Psoas muscle (tissue), 8 donors: ENCODE measurements around the gene ASB1. TPM values are rescaled to one million over a fixed set of nuclear protein-coding genes. Genes with fewer than 3 reads are reported as not detected.
A peak's percentile ranks its signal among the peaks of the same experiment; 100 is the strongest.

Source experiments
- ATAC-seq, 4 donors: fragments of 200-7000 bp; cut with Tn5 transposase; one replicate each; pipeline ENCODE4 v1.9.1; 2020; ENCODE audit warnings: moderate library complexity in 3 of 4, mild to moderate bottlenecking in 2 of 4
- DNase-seq, 2 donors: peaks; one replicate each; pipeline ENCODE4 v3.0.0-alpha.2; 2020
- H3K27ac ChIP-seq: fragments of 200-600 bp; one replicate; pipeline ENCODE4 v1.8.0; 2022
- H3K27me3 ChIP-seq, 3 donors: fragments of 200-600 bp in 1 of 3; one replicate each; pipeline versions ENCODE4 v1.6.1 to v1.8.0; 2013 to 2022; ENCODE audit warnings: low read length in 2 of 3, mild to moderate bottlenecking in 2 of 3, moderate library complexity in 1 of 3; ENCODE audit not compliant: insufficient read depth in 3 of 3
- H3K36me3 ChIP-seq, 2 donors: fragments of 200-600 bp in 1 of 2; one replicate each; pipeline versions ENCODE4 v1.6.1 to v1.8.0; 2013 to 2022; ENCODE audit warnings: low read depth in 1 of 2, mild to moderate bottlenecking in 1 of 2, moderate library complexity in 1 of 2; ENCODE audit not compliant: insufficient read depth in 1 of 2
- H3K4me1 ChIP-seq: fragments of 200-600 bp; one replicate; pipeline ENCODE4 v1.8.0; 2022
- H3K4me3 ChIP-seq: fragments of 200-600 bp; one replicate; pipeline ENCODE4 v1.8.0; 2022; ENCODE audit warnings: mild to moderate bottlenecking
- H3K9me3 ChIP-seq: fragments of 200-600 bp; one replicate; pipeline ENCODE4 v1.8.0; 2022
- WGBS, 3 donors: extraction: QIAGEN DNeasy Blood & Tissue Kit; methylation state at CpG; one replicate each; pipeline versions ENCODE4 v1.1.6 to v1.1.7; 2013; 5-methylcytosine and 5-hydroxymethylcytosine counted together
- intact Hi-C, 2 donors: fragments of 100-400 bp; cut with DNase I; formaldehyde crosslinking; loops; one replicate each; pipeline versions ENCODE4 v1.11.0 to v1.14.2; 2022
- polyA plus RNA-seq, 3 donors: library from polyadenylated mRNA; stranded (reverse); fragments of 200-250 nt; gene quantifications; one replicate each; pipeline ENCODE4 v1.2.3, GENCODE V29; 2013
- total RNA-seq, 4 donors: library from RNA; stranded (reverse); fragmentation: NEBNext Ultra II Directional in 2 of 4; extraction: Animal tissue kit (Norgen Biotek cat#: 25700) in 2 of 4; gene quantifications; one replicate each; pipeline versions ENCODE4 v1.2.1 to v1.2.4, GENCODE V29; 2021 to 2023
- TF ChIP-seq, protein P1 (sequence below): fragments of 200-600 bp; IDR thresholded peaks from one replicate; pipeline ENCODE4 v1.8.0; 2022; ENCODE audit warnings: antibody characterized with exemption
- donor health status: healthy with polysubstance abuse.
- donor health status: DM: no; HTN: no; CAD: no; lungs with moderate emphysema.
- donor health status: Bipolar disorder and iron deficiency.
- donor health status: healthy.
- donor health status: DM: yes; HTN: yes; CAD: no.
- donor health status: DM: no; HTN: no; CAD: no.
- donor health status: DM: no; HTN: no; CAD: no.
- donor health status: DM: yes; HTN: yes; CAD: no.

The ASB1 gene
- total and polyA plus RNA-seq, 7 donors = 21.3 to 48.0 (median 42.7) TPM

- TF ChIP-seq, protein P1, sequence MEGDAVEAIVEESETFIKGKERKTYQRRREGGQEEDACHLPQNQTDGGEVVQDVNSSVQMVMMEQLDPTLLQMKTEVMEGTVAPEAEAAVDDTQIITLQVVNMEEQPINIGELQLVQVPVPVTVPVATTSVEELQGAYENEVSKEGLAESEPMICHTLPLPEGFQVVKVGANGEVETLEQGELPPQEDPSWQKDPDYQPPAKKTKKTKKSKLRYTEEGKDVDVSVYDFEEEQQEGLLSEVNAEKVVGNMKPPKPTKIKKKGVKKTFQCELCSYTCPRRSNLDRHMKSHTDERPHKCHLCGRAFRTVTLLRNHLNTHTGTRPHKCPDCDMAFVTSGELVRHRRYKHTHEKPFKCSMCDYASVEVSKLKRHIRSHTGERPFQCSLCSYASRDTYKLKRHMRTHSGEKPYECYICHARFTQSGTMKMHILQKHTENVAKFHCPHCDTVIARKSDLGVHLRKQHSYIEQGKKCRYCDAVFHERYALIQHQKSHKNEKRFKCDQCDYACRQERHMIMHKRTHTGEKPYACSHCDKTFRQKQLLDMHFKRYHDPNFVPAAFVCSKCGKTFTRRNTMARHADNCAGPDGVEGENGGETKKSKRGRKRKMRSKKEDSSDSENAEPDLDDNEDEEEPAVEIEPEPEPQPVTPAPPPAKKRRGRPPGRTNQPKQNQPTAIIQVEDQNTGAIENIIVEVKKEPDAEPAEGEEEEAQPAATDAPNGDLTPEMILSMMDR = no peak
- Histone ChIP-seq H3K4me3 (no peak overlapping the region), H3K27me3 (no peaks in the 10 kb centered on the region), H3K27ac (no peak overlapping the region), H3K36me3 (no peaks in the 10 kb centered on the region), H3K9me3 (no peaks in the 10 kb centered on the region), H3K4me1 (no peaks in the 10 kb centered on the region)
- intact Hi-C loops = no loop called here
- WGBS, 3 donors = 93 to 99% (median 97%) methylated on average over 7 of the region's 7 CpGs
- ATAC-seq (no peak), DNase-seq (peak in 1 of 2 donors; percentile 30)
These were observed 70.9 kb downstream of the ASB1 start for GRCh38 chr2:238497610-238498005.

- DNase-seq = peak in 1 of 2 donors; percentile 12
- TF ChIP-seq, protein P1 = no peak
- Histone ChIP-seq H3K27ac (no peak overlapping the region), H3K36me3 (no peaks in the 10 kb centered on the region), H3K27me3 (no peaks in the 10 kb centered on the region), H3K4me3 (no peak overlapping the region), H3K9me3 (no peaks in the 10 kb centered on the region), H3K4me1 (no peaks in the 10 kb centered on the region)
- ATAC-seq = no peak
- intact Hi-C loops = no loop called here
- WGBS, 3 donors = 90 to 94% (median 92%) methylated on average over 7 to 8 of the region's 8 CpGs
These were observed 71.5 kb downstream of the ASB1 start for GRCh38 chr2:238498188-238498587.

DNA sequence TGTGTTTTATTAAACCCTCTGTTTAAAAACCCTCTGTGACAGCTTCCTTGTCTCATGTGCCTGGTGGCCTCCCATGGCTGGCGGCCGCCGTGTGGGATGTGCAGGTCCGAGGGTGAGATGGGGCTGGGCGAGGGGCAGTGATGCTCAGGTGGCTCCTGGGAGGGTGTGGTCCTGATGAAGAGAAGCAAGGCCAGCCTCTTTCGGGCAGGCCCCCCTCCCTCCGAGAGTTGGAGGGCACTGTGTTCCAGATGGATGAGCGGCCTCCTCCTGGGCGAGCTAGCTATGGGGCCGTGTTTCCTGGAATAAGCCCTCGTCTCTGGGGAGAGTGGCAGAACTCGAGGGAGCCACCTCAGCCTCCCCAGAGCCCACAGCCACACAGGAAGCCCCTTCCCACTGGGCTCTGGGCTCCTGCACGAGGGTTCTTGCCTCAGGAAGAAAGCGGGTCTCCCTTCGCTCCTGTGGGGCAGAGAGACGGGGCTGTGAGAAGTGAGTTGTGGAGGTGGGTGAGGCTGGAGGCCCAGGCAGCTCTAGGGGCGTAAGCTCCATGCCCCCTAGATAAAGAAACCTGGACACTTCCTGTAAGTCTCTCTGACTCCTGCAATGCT is 72.1 kb downstream of the ASB1 start:
- Histone ChIP-seq H3K4me3 (no peak overlapping the region), H3K27ac (no peak overlapping the region), H3K4me1 (no peaks in the 10 kb centered on the region), H3K36me3 (no peaks in the 10 kb centered on the region), H3K9me3 (no peaks in the 10 kb centered on the region), H3K27me3 (no peaks in the 10 kb centered on the region)
- intact Hi-C loops = no loop called here
- DNase-seq = peak in 1 of 2 donors; percentile 30
- TF ChIP-seq, protein P1 = no peak
- 88 to 91% (median 89%) methylated on average over 17 of the region's 17 CpGs for WGBS, 3 donors
- no peak for ATAC-seq

- intact Hi-C loops = no loop called here
- no peak for ATAC-seq
- TF ChIP-seq, protein P1 = no peak
- H3K4me3 ChIP-seq = no peak overlapping the region
- 83 to 89% (median 86%) methylated on average over 21 of the region's 21 CpGs for WGBS, 3 donors
- DNase-seq = peak in 1 of 2 donors; percentile 28
- H3K36me3 ChIP-seq = no peaks in the 10 kb centered on the region
- H3K4me1 ChIP-seq = no peaks in the 10 kb centered on the region
- H3K27me3 ChIP-seq = no peaks in the 10 kb centered on the region
- H3K27ac ChIP-seq = no peak overlapping the region
- no peaks in the 10 kb centered on the region for H3K9me3 ChIP-seq
These were observed 73.2 kb downstream of the ASB1 start for GRCh38 chr2:238499731-238500580.
